HEK293 (cell line): ENCODE measurements around the gene BUD23.

Experiments
- CTCF ChIA-PET: fragments of 350-600 bp; formaldehyde crosslinking; extraction: SDS; loops from one replicate; lab custom pipeline; 2021; ENCODE audit warnings: antibody characterized with exemption; lab: Yijun Ruan, JAX
- POLR2A ChIA-PET: fragments of 300-600 bp; formaldehyde crosslinking; extraction: SDS; loops from one replicate; lab custom pipeline; 2020; ENCODE audit warnings: antibody characterized with exemption, inconsistent platforms; lab: Yijun Ruan, JAX
- H3K27ac ChIP-seq: fragments of 200-500 bp; sonication (Bioruptor generic); 2 replicates; pipeline ENCODE4 v1.5.1; 2014; ENCODE audit warnings: low read depth, low read length, control low read depth, inconsistent platforms; ENCODE audit errors: extremely low read depth
- H3K36me3 ChIP-seq, 2 experiments: fragments of 200-500 bp in 1 of 2; sonication (Bioruptor generic) in 1 of 2; 1 replicate in 1 of 2; 2 replicates in 1 of 2; pipeline ENCODE4 v1.5.1; 2014 to 2017; ENCODE audit warnings: inconsistent platforms in 2 of 2, low read length in 2 of 2; ENCODE audit not compliant: control insufficient read depth in 2 of 2, insufficient read depth in 1 of 2
- H3K4me1 ChIP-seq: fragments of 200-500 bp; sonication (Bioruptor generic); 2 replicates; pipeline ENCODE4 v1.5.1; 2014; ENCODE audit warnings: mild to moderate bottlenecking, low read length, inconsistent platforms; ENCODE audit not compliant: control insufficient read depth, insufficient read depth
- H3K4me3 ChIP-seq: 2 replicates; pipeline ENCODE4 v1.5.1; 2011; ENCODE audit warnings: low read depth, mild to moderate bottlenecking, control low read depth, low read length, moderate library complexity
- H3K9me3 ChIP-seq: fragments of 200-500 bp; sonication (Bioruptor generic); 2 replicates; pipeline ENCODE4 v1.5.1; 2014; ENCODE audit warnings: low read depth, low read length, inconsistent platforms; ENCODE audit not compliant: control insufficient read depth, insufficient read depth
- CTCF ChIP-seq: fragments of 450-650 bp; formaldehyde crosslinking; IDR thresholded peaks from 2 replicates; pipeline ENCODE4 v1.5.1; 2016; ENCODE audit warnings: missing biosample characterization, missing genetic modification characterization
- EGR2 ChIP-seq: fragments of 450-650 bp; formaldehyde crosslinking; IDR thresholded peaks from 2 replicates; pipeline ENCODE4 v1.5.1; 2016; ENCODE audit warnings: low read depth, missing biosample characterization, missing genetic modification characterization
- GLIS1 ChIP-seq: fragments of 450-650 bp; formaldehyde crosslinking; IDR thresholded peaks from 2 replicates; pipeline ENCODE4 v1.5.1; 2016; ENCODE audit warnings: missing biosample characterization, missing genetic modification characterization
- IKZF3 ChIP-seq: fragments of 450-650 bp; IDR thresholded peaks from 2 replicates; pipeline ENCODE4 v1.5.0; 2018; ENCODE audit warnings: missing biosample characterization, mild to moderate bottlenecking, missing genetic modification characterization, moderate library complexity
- PATZ1 ChIP-seq: fragments of 450-650 bp; formaldehyde crosslinking; IDR thresholded peaks from 2 replicates; pipeline ENCODE4 v1.5.1; 2016; ENCODE audit warnings: missing biosample characterization, missing genetic modification characterization
- RBAK ChIP-seq: fragments of 450-650 bp; formaldehyde crosslinking; IDR thresholded peaks from 2 replicates; pipeline ENCODE4 v1.5.1; 2016; ENCODE audit warnings: missing biosample characterization, missing genetic modification characterization
- ZFP41 ChIP-seq: fragments of 450-650 bp; formaldehyde crosslinking; IDR thresholded peaks from 2 replicates; pipeline ENCODE4 v1.5.1; 2016; ENCODE audit warnings: missing biosample characterization, missing genetic modification characterization, borderline replicate concordance
- ZNF114 ChIP-seq: fragments of 450-650 bp; formaldehyde crosslinking; IDR thresholded peaks from 2 replicates; pipeline ENCODE4 v1.5.0; 2017; ENCODE audit warnings: missing biosample characterization, missing genetic modification characterization
- ZNF138 ChIP-seq: fragments of 450-650 bp; formaldehyde crosslinking; IDR thresholded peaks from 2 replicates; pipeline ENCODE4 v1.5.1; 2016; ENCODE audit warnings: missing biosample characterization, missing genetic modification characterization, borderline replicate concordance
- ZNF24 ChIP-seq: fragments of 450-650 bp; formaldehyde crosslinking; IDR thresholded peaks from 2 replicates; pipeline ENCODE4 v1.5.1; 2016; ENCODE audit warnings: missing biosample characterization, missing genetic modification characterization
- ZNF248 ChIP-seq: fragments of 450-650 bp; formaldehyde crosslinking; IDR thresholded peaks from 2 replicates; pipeline ENCODE4 v1.5.1; 2017; ENCODE audit warnings: missing biosample characterization, missing genetic modification characterization
- ZNF274 ChIP-seq, 2 experiments: fragments of 200-500 bp in 1 of 2; fragments of 450-650 bp in 1 of 2; sonication (Bioruptor generic) in 1 of 2; formaldehyde crosslinking in 1 of 2; IDR thresholded peaks; 2 replicates each; pipeline versions ENCODE4 v1.5.1 to v1.6.1; 2014 to 2016; ENCODE audit warnings: borderline replicate concordance in 1 of 2, inconsistent platforms in 1 of 2, low read length in 1 of 2, missing biosample characterization in 1 of 2, missing genetic modification characterization in 1 of 2
- ZNF37A ChIP-seq: fragments of 450-650 bp; IDR thresholded peaks from 2 replicates; pipeline ENCODE4 v1.5.1; 2018; ENCODE audit warnings: missing biosample characterization, missing genetic modification characterization
- ZNF398 ChIP-seq: fragments of 450-650 bp; formaldehyde crosslinking; IDR thresholded peaks from 2 replicates; pipeline ENCODE4 v1.5.1; 2017; ENCODE audit warnings: missing biosample characterization, missing genetic modification characterization
- ZNF423 ChIP-seq: fragments of 450-650 bp; formaldehyde crosslinking; IDR thresholded peaks from 2 replicates; pipeline ENCODE4 v1.5.1; 2016; ENCODE audit warnings: missing biosample characterization, missing genetic modification characterization
- ZNF521 ChIP-seq: fragments of 450-650 bp; formaldehyde crosslinking; IDR thresholded peaks from 2 replicates; pipeline ENCODE4 v1.5.1; 2017; ENCODE audit warnings: missing biosample characterization, mild to moderate bottlenecking, missing genetic modification characterization
- ZNF529 ChIP-seq: fragments of 450-650 bp; formaldehyde crosslinking; IDR thresholded peaks from 2 replicates; pipeline ENCODE4 v1.5.1; 2017; ENCODE audit warnings: missing genetic modification characterization, missing biosample characterization; ENCODE audit not compliant: insufficient replicate concordance
- ZNF660 ChIP-seq: fragments of 450-650 bp; IDR thresholded peaks from 2 replicates; pipeline ENCODE4 v1.5.1; 2018; ENCODE audit warnings: missing biosample characterization, mild to moderate bottlenecking, missing genetic modification characterization
- ZNF692 ChIP-seq: fragments of 450-650 bp; formaldehyde crosslinking; IDR thresholded peaks from 2 replicates; pipeline ENCODE4 v1.5.1; 2016; ENCODE audit warnings: missing biosample characterization, missing genetic modification characterization
- ZNF837 ChIP-seq: fragments of 450-650 bp; formaldehyde crosslinking; IDR thresholded peaks from 2 replicates; pipeline ENCODE4 v1.5.1; 2016; ENCODE audit warnings: missing biosample characterization, missing genetic modification characterization

BUD23 gene

GRCh38 chr7:73668103-73668885 lies 15.1 kb upstream of the BUD23 start (continued):
- peak; percentile 89 for TF ChIP-seq GLIS1 (tag by site-specific recombination)
- no peak for TF ChIP-seq ZNF692 (tag by site-specific recombination)
- no peak for TF ChIP-seq ZNF837 (tag by site-specific recombination)
- no peak for TF ChIP-seq ZNF37A (tag by site-specific recombination)

- CTCF ChIA-PET = interaction anchor here (1.2 to 3.3 kb wide), 4 partner anchors 40 to 62 kb away, joined by 5 to 29 read pairs (median 7); no protein-coding TSS in a partner anchor
- peak overlapping the region; percentile 58 for H3K4me3 ChIP-seq
- peaks cover 0 to 8% of the 10 kb centered on the region in 2 experiments; a peak in 1 of 3 replicates for H3K36me3 ChIP-seq
- POLR2A ChIA-PET = no interaction called here
- no peaks in the 10 kb centered on the region for H3K9me3 ChIP-seq
- H3K4me1 ChIP-seq = no peaks in the 10 kb centered on the region; the same call in 1 of the 2 replicates
- TF ChIP-seq ZFP41 = no peak
- no peak for TF ChIP-seq ZNF423 (tag by site-specific recombination)
- no peak for TF ChIP-seq ZNF660
- no peak for TF ChIP-seq ZNF24 (tag by site-specific recombination)
- TF ChIP-seq ZNF114 = no peak
- no peak for TF ChIP-seq ZNF274 (IDR thresholded peaks at IDR 0.05; ENCODE audit: low read length)
- no peak for TF ChIP-seq ZNF274 (tag by site-specific recombination; IDR thresholded peaks at IDR 0.05; ENCODE audit: borderline replicate concordance)
- TF ChIP-seq ZNF398 = peak; percentile 60
- no peak for TF ChIP-seq ZNF248 (tag by site-specific recombination)
- no peak for TF ChIP-seq RBAK (tag by site-specific recombination)
- TF ChIP-seq ZNF138 = no peak
- no peak for TF ChIP-seq EGR2
- TF ChIP-seq CTCF (tag by site-specific recombination) = no peak
- peak; percentile 31; the same call in 1 of the 2 replicates for TF ChIP-seq IKZF3 (tag by site-specific recombination)
- TF ChIP-seq PATZ1 = no peak
- no peak for TF ChIP-seq ZNF521 (tag by site-specific recombination)
- TF ChIP-seq ZNF529 (tag by site-specific recombination) = no peak
- peak overlapping the region; percentile 58; the same call in 1 of the 2 replicates for H3K27ac ChIP-seq
These were observed 14.5 kb upstream of the BUD23 start for GRCh38 chr7:73668886-73669230.
